Small intestine (tissue), 7 donors: ENCODE data around the gene ARHGEF10L. TPM values are rescaled to one million over a fixed set of nuclear protein-coding genes. Genes with fewer than 3 reads are reported as not detected.

Experiments used
- DNase-seq, 2 donors: peaks; one replicate each; pipeline versions ENCODE4 v3.0.0 to v3.0.0-alpha.2; 2013
- FAIRE-seq: peaks from 2 replicates; lab custom pipeline; 2012; peaks lifted over from hg19 to GRCh38; lab: Jason Lieb, UNC
- H3K27ac ChIP-seq, 3 donors: one replicate each; pipeline ENCODE4 v1.5.1; 2013; ENCODE audit warnings: low read length in 2 of 3, mild to moderate bottlenecking in 2 of 3, control low read depth in 1 of 3, inconsistent platforms in 1 of 3, low read depth in 1 of 3, moderate library complexity in 1 of 3
- H3K27me3 ChIP-seq, 3 donors: one replicate each; pipeline ENCODE4 v1.6.1; 2013; ENCODE audit warnings: low read length in 3 of 3, inconsistent platforms in 1 of 3; ENCODE audit not compliant: control insufficient read depth in 3 of 3, insufficient read depth in 3 of 3
- H3K36me3 ChIP-seq, 3 donors: one replicate each; pipeline ENCODE4 v1.6.1; 2013; ENCODE audit warnings: low read length in 3 of 3, inconsistent platforms in 1 of 3, low read depth in 1 of 3, mild to moderate bottlenecking in 1 of 3, moderate library complexity in 1 of 3; ENCODE audit not compliant: control insufficient read depth in 3 of 3, insufficient read depth in 2 of 3
- H3K4me1 ChIP-seq, 3 donors: one replicate each; pipeline ENCODE4 v1.6.1; 2013; ENCODE audit warnings: low read length in 2 of 3, inconsistent platforms in 1 of 3, low read depth in 1 of 3, mild to moderate bottlenecking in 1 of 3, moderate library complexity in 1 of 3; ENCODE audit not compliant: control insufficient read depth in 3 of 3, insufficient read depth in 2 of 3
- H3K4me3 ChIP-seq, 3 donors: one replicate each; pipeline ENCODE4 v1.5.1; 2013; ENCODE audit warnings: low read length in 3 of 3, control low read depth in 1 of 3, inconsistent platforms in 1 of 3, low read depth in 1 of 3, mild to moderate bottlenecking in 1 of 3, moderate library complexity in 1 of 3
- H3K9me3 ChIP-seq, 2 donors: one replicate each; pipeline ENCODE4 v1.6.1; 2013; ENCODE audit warnings: low read depth in 1 of 2, low read length in 1 of 2; ENCODE audit not compliant: control insufficient read depth in 2 of 2, insufficient read depth in 1 of 2
- WGBS, 3 donors: extraction: QIAGEN DNeasy Blood & Tissue Kit; methylation state at CpG; one replicate each; pipeline ENCODE4 v1.1.7; 2013; 5-methylcytosine and 5-hydroxymethylcytosine counted together
- polyA plus RNA-seq, 4 donors: library from polyadenylated mRNA; stranded (reverse) in 3 of 4; unstranded in 1 of 4; fragments of 200-250 nt in 3 of 4; fragments of 120-200 nt in 1 of 4; gene quantifications; one replicate each; pipeline versions ENCODE4 v1.2.1 to v1.2.3, GENCODE V29; 2013
- donor health status: healthy with polysubstance abuse.
- donor health status: control.
- donor health status: control.
- donor health status: Bipolar disorder and iron deficiency.
- donor health status: healthy.

ARHGEF10L gene
- polyA plus RNA-seq, 4 donors = 5.6 to 120 (median 35.0) TPM

DNA sequence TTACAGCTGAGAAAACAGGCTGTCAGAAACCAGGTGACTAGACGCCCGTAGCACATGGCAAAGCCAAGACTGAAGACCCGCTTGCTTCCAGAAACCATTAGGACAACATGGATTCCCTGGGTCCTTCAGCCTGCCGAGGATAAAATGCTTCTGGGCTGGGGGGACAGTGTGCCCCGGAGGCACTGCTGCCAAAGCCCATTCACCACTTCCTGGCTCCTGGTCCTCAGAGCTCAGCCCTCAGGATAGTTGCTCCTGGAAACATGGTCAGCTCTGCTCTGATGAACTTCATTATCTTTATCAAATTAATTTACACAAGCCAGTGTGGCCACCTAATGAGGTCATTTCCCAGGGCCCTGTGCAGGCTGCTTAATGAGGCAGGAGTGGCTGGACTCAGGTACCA, 174.5 kb downstream of the ARHGEF10L start:
- no peak overlapping the region for H3K4me3 ChIP-seq
- H3K4me1 ChIP-seq = no peaks in the 10 kb centered on the region
- no peaks in the 10 kb centered on the region for H3K36me3 ChIP-seq
- no peak overlapping the region for H3K27ac ChIP-seq
- no peak for DNase-seq
- peaks cover 0 to 9% of the 10 kb centered on the region in 2 donors for H3K9me3 ChIP-seq
- WGBS, 3 donors = 75 to 79% (median 75%) methylated on average over 5 of the region's 5 CpGs
- no peak for FAIRE-seq
- H3K27me3 ChIP-seq = no peaks in the 10 kb centered on the region

DNA sequence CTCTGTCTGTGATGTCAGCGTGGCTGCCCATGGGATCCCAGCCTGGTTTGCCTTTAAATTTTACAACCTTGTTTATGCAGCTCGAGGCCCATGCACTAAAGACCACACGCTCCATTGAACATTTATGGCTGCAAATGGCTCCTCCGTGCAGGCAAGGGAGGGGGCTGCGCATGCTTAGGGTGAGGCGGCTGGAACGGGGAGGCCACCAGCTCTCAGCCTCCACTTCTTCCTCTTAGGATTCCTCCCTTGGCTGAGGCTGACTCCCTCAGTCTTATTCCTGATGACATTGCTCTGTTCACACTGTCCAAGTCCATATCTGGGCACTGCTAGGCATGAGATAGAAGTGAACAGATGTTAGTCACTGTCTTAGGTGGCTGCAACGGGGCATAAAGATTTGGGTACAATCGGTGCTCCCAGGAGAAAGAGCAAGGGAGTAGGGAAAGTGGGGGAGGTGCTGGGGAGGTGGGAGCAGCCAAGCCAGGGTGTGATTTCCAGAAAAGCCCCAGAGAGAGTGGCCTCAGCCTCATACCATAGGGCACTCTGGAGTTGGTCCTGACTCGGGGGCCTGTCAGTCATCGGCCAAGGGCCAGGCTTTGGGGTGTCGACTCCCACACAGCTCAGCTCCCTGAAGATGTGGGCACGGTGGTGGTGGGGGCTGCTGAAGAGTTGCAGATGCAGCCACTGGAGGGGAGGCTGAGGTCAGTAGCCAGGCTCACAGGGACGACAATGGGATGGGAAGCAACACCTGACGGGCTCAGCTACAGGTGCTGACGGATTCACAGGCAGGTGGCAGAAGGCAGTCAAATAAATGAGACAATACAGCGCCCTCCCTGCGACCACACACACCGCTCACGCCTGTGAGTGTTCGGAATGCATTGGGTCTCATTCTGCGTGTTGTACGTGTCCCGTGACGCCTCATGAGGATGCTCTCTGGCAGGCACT, 178.4 kb downstream of the ARHGEF10L start:
- Histone ChIP-seq H3K27me3 (no peaks in the 10 kb centered on the region), H3K9me3 (no peaks in the 10 kb centered on the region), H3K4me3 (no peak overlapping the region), H3K36me3 (no peaks in the 10 kb centered on the region), H3K4me1 (no peaks in the 10 kb centered on the region), H3K27ac (no peak overlapping the region)
- 66 to 72% (median 68%) methylated on average over 25 of the region's 25 CpGs for WGBS, 3 donors
- peak in 1 of 2 donors; percentile 9 for DNase-seq
- no peak for FAIRE-seq

DNA sequence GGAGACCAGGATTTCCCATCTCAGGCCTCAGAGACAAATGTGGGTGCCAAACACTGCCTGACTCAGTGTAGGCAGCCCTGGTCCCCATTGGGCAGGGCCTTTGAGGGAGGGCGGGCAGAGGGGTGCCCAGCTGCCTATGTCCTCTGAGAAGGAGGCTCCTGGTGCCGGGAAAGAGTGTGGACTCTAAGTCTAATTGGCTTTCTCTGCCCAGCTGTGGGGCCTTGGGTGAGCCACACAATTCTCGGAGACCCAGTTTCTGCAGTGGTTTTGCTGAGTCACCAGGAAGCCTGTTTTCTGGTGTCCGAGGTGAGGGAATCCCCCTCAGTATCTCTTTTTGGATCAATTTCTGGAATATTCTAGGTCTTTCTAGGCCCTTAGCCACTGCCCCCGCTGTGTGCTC, 180.4 kb downstream of the ARHGEF10L start:
- no peaks in the 10 kb centered on the region for H3K9me3 ChIP-seq
- no peaks in the 10 kb centered on the region for H3K27me3 ChIP-seq
- no peak overlapping the region for H3K27ac ChIP-seq
- no peaks in the 10 kb centered on the region for H3K4me1 ChIP-seq
- WGBS, 3 donors = 82 to 89% (median 85%) methylated on average over 5 of the region's 5 CpGs
- H3K4me3 ChIP-seq = no peak overlapping the region
- H3K36me3 ChIP-seq = no peaks in the 10 kb centered on the region
- DNase-seq (no peak), FAIRE-seq (no peak)

DNA sequence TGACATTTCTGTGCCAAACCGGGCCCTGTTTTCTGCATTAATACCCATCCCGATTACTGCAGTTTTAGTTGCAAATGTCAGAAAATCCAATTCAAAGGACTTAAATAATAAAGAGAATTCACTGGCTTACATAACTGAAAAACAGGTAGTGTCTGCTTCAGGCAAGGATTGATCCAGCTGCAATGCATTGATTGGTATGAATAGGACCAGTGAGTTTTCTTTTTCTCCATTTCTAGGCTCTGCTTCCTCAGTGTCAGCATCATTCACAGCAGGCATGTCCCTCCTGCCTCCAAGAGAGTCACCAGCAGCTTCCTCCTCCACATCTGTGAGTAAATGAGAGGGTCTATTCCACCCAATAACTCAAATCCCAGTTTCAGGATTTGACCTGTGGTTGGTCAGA, 181.9 kb downstream of the ARHGEF10L start:
- Histone ChIP-seq H3K27me3 (peaks cover 0 to 4% (median 0%) of the 10 kb centered on the region in 3 donors), H3K27ac (no peak overlapping the region), H3K9me3 (no peaks in the 10 kb centered on the region), H3K4me3 (no peak overlapping the region), H3K4me1 (no peaks in the 10 kb centered on the region), H3K36me3 (no peaks in the 10 kb centered on the region)
- FAIRE-seq (no peak), DNase-seq (no peak)
- 95 to 98% (median 96%) methylated on average over 2 of the region's 2 CpGs for WGBS, 3 donors

DNA sequence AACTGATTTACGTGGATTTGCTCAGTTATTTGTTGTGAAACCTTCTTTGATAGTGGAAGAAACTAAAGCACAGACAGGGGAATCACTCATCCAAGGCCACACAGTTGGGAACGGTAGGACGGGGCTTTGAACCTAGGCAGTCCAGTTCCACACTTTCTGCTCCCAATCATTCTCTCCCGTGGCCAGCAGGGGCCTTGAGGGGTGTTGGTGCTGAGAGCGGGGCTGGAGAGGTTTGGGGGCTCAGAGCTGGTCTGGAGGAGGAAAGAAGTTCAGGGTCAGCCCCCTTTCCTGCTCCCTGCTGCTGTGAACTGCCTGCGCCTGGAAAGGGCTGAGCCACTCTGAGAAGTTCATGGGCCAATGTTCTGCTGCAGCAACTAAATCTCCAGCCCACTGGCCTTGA, 184.2 kb downstream of the ARHGEF10L start:
- no peak overlapping the region for H3K27ac ChIP-seq
- FAIRE-seq = no peak
- no peak for DNase-seq
- no peaks in the 10 kb centered on the region for H3K36me3 ChIP-seq
- no peak overlapping the region for H3K4me3 ChIP-seq
- peaks cover 0 to 6% (median 0%) of the 10 kb centered on the region in 3 donors for H3K27me3 ChIP-seq
- H3K4me1 ChIP-seq = no peaks in the 10 kb centered on the region
- 37 to 43% (median 38%) methylated on average over 6 of the region's 6 CpGs for WGBS, 3 donors
- H3K9me3 ChIP-seq = no peaks in the 10 kb centered on the region

DNA sequence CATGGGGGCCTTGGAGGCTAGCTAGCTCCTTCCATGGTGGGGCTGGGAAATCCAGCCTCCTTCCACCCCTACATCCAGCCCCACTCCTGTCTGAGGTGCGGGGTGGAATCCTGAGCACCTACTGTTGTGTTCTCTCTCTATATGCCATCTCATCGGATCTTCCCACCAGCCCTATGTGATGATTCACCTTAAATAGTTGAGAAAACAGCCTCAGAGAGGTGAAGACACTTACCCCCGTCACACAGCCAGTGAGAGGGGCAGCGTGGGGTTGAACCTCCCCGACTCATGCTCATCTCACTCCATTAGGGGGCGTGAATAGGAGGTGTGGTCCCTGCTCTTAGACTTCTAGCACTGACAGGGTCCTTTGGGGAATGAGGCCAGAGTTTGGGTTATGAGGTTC, 184.7 kb downstream of the ARHGEF10L start:
- FAIRE-seq (no peak), DNase-seq (no peak)
- H3K4me3 ChIP-seq = no peak overlapping the region
- no peaks in the 10 kb centered on the region for H3K4me1 ChIP-seq
- H3K9me3 ChIP-seq = no peaks in the 10 kb centered on the region
- no peak overlapping the region for H3K27ac ChIP-seq
- H3K27me3 ChIP-seq = peaks cover 0 to 6% (median 0%) of the 10 kb centered on the region in 3 donors
- 71 to 81% (median 77%) methylated on average over 6 of the region's 6 CpGs for WGBS, 3 donors
- H3K36me3 ChIP-seq = no peaks in the 10 kb centered on the region

DNA sequence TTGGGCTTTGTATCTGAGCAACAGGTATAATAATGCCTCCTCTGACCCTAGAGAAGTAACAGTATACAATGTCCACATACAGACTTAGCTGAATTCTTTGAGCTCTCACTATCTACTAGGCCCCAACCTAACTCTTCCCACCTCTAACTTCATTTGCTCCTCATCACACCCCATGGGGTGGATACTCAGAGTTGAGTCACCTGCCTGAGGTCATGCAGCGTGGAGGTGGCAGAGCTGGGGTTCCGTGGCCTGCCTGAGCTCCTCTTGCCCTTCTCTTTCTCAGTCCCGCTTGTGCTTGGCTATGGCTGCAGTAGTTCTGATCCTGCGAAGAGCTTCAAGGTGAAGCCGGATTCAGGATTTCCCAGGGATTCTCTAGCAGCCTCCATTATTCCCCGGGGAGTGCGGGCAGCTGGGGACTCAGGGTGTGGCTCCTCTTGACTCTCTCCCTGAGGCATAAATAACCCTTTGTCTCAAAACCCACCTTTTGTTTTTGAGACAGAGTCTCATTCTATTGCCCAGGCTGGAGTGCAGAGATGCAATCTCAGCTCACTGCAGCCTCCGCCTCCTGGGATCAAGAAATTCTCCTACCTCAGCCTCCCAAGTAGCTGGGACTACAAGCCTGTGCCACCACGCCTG, 185.7 kb downstream of the ARHGEF10L start:
- no peak overlapping the region for H3K4me3 ChIP-seq
- no peak for FAIRE-seq
- H3K27me3 ChIP-seq = peaks cover 0 to 8% (median 5%) of the 10 kb centered on the region in 3 donors
- no peak overlapping the region for H3K27ac ChIP-seq
- H3K9me3 ChIP-seq = no peaks in the 10 kb centered on the region
- H3K4me1 ChIP-seq = no peaks in the 10 kb centered on the region
- DNase-seq = no peak
- no peaks in the 10 kb centered on the region for H3K36me3 ChIP-seq
- WGBS, 3 donors = 66 to 84% (median 78%) methylated on average over 9 of the region's 9 CpGs

DNA sequence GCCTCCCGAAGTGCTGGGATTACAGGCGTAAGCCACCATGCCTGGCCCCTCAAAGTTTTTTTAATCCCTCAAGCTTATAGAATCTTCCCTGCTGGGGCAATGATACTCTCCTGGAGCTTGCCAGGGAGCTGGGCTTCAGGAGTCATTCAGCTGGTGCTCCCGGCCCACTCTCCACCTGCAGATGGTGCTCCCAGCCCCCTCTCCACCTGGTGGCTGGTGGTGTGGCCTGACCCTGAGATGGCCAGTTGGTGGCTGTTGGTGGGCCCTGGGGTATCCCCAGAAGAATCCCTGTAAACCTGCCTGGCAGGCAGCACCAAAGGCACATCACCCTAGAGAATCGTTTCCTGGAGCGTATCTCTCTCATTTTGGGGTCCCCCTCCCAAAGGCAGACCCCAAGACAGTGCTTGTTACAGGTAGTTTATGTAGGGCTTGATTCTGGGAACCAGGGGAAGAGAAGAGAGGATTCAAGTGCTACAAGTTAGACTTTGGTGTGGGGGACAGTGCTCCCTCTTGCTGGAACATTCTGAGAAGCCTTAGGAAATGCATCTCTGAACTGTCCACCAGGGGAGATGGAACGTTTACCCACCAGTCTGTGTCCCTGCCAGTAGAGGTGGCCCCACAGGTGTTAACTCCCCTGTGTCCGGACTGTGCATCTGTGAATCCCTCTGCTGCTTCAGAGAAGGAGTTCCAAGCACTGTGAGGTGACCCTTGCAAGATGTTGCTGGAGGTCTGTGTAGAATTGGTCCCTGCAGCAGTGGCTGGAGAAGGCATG, 186.5 kb downstream of the ARHGEF10L start:
- Histone ChIP-seq H3K27me3 (peaks cover 0 to 8% (median 7%) of the 10 kb centered on the region in 3 donors), H3K4me3 (no peak overlapping the region), H3K36me3 (no peaks in the 10 kb centered on the region), H3K9me3 (no peaks in the 10 kb centered on the region), H3K27ac (no peak overlapping the region), H3K4me1 (no peaks in the 10 kb centered on the region)
- 58 to 63% (median 63%) methylated on average over 7 of the region's 7 CpGs for WGBS, 3 donors
- DNase-seq = no peak
- FAIRE-seq = no peak
